KMS-11 (cell line): Measurements from ENCODE around the gene GSS.

Experiments
- H2AFZ ChIP-seq: fragments of 200-600 bp; sonication (generic); 2 replicates; pipeline ENCODE4 v1.6.1; 2016; ENCODE audit warnings: antibody characterized with exemption, mixed run types, low read depth
- H3K27ac ChIP-seq: fragments of 200-600 bp; sonication (generic); 2 replicates; pipeline ENCODE4 v1.6.1; 2016; ENCODE audit warnings: mild to moderate bottlenecking, mixed run types
- H3K27me3 ChIP-seq: fragments of 200-600 bp; sonication (generic); 2 replicates; pipeline ENCODE4 v1.6.1; 2017; ENCODE audit warnings: mild to moderate bottlenecking, low read depth, mixed run types, moderate library complexity; ENCODE audit not compliant: insufficient read depth
- H3K36me3 ChIP-seq: fragments of 200-600 bp; sonication (generic); 2 replicates; pipeline ENCODE4 v1.6.1; 2017; ENCODE audit warnings: mild to moderate bottlenecking, mixed run types; ENCODE audit not compliant: insufficient read depth
- H3K4me1 ChIP-seq: fragments of 200-600 bp; sonication (generic); 2 replicates; pipeline ENCODE4 v1.6.1; 2016; ENCODE audit warnings: mild to moderate bottlenecking, low read depth, mixed run types; ENCODE audit not compliant: poor library complexity, severe bottlenecking
- H3K4me2 ChIP-seq: fragments of 200-600 bp; sonication (generic); 2 replicates; pipeline ENCODE4 v1.7.0; 2016; ENCODE audit warnings: mild to moderate bottlenecking, mixed run types
- H3K4me3 ChIP-seq: fragments of 200-600 bp; sonication (generic); IDR thresholded peaks from 2 replicates; pipeline ENCODE4 v1.6.1; 2017; ENCODE audit warnings: low read depth, low read length, mixed read lengths; ENCODE audit not compliant: insufficient read depth
- H3K79me2 ChIP-seq: fragments of 200-600 bp; sonication (generic); 2 replicates; pipeline ENCODE4 v1.6.1; 2016; ENCODE audit warnings: low read depth, mixed run types; ENCODE audit not compliant: insufficient read depth
- H3K9ac ChIP-seq: fragments of 200-600 bp; sonication (generic); 2 replicates; pipeline ENCODE4 v1.6.1; 2016; ENCODE audit warnings: mild to moderate bottlenecking, mixed run types
- H4K20me1 ChIP-seq: fragments of 200-600 bp; sonication (generic); 2 replicates; pipeline ENCODE4 v1.6.1; 2016; ENCODE audit warnings: mild to moderate bottlenecking, mixed run types; ENCODE audit not compliant: insufficient read depth
- TF ChIP-seq, protein P1 (sequence below): fragments of 200-600 bp; sonication (generic); conservative IDR thresholded peaks from 2 replicates; pipeline ENCODE4 v1.6.1; 2017; ENCODE audit warnings: low read depth, mild to moderate bottlenecking, antibody characterized with exemption, low read length, moderate library complexity, mixed read lengths

Gene GSS

DNA sequence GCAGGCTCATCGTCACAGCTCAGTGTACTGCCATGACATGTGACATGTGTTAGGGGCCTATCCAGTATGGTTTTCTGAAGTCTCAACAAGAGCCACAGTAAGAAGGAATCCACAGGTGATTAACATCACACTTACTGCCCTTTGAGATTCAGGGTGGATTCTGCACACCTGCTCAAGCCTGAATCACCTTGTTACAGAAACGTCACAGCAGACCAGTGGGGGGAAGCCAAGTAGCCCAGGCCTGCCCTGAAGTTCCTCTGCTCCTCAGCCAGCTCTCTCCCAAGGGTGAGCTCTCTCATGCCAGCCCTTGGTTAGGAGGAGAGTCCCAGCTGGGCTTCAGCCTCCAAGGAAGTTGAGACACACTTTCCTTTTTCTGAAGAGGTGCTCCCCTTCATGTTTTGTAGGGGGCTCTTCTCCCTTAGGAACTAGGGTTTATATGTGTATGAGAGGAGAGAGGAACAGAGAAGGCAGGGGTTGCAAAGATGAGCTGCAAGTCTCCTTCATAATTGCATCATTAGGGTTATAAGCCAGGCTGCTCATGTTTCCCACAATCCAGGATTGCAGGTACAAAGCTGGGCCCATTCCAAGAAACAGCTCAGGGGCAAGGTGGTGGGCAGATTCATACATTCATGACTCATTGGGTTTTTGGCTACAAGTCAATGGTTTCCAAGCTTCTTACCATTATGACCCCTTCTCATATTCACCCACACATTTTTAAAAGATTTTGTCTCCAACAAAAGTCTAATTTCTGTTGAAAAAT, 11.6 kb downstream of the GSS start:
- Histone ChIP-seq H3K4me3 (no peak overlapping the region), H4K20me1 (no peaks in the 10 kb centered on the region), H3K79me2 (no peaks in the 10 kb centered on the region), H3K4me2 (no peak overlapping the region), H3K9ac (no peak overlapping the region), H3K27ac (no peak overlapping the region), H2AFZ (no peak overlapping the region), H3K4me1 (peaks cover 17% of the 10 kb centered on the region), H3K36me3 (no peaks in the 10 kb centered on the region), H3K27me3 (no peaks in the 10 kb centered on the region)
- TF ChIP-seq, protein P1, sequence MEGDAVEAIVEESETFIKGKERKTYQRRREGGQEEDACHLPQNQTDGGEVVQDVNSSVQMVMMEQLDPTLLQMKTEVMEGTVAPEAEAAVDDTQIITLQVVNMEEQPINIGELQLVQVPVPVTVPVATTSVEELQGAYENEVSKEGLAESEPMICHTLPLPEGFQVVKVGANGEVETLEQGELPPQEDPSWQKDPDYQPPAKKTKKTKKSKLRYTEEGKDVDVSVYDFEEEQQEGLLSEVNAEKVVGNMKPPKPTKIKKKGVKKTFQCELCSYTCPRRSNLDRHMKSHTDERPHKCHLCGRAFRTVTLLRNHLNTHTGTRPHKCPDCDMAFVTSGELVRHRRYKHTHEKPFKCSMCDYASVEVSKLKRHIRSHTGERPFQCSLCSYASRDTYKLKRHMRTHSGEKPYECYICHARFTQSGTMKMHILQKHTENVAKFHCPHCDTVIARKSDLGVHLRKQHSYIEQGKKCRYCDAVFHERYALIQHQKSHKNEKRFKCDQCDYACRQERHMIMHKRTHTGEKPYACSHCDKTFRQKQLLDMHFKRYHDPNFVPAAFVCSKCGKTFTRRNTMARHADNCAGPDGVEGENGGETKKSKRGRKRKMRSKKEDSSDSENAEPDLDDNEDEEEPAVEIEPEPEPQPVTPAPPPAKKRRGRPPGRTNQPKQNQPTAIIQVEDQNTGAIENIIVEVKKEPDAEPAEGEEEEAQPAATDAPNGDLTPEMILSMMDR = no peak

DNA sequence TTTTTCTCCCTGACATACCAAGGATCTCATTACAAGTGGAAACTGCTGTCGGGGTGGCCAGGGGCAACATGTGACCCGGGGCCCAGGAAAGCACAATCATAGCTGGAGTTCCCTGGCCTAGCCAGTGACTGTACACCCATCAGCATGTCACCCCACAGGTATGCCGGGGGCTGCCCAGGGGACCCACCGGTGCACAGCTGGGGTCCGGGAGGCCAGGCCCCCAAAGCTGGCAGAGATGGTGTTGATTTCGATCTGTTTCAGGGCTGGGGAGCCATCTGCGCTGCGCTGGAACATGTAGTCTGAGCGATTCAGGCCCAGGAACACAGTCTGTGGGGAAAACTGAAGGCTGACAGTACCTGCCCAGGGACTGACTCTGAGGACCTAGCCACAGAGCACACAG, 13.3 kb downstream of the GSS start:
- no peaks in the 10 kb centered on the region for H3K27me3 ChIP-seq
- no peak overlapping the region for H3K9ac ChIP-seq
- no peak overlapping the region for H3K27ac ChIP-seq
- no peaks in the 10 kb centered on the region for H3K36me3 ChIP-seq
- no peak overlapping the region for H3K4me3 ChIP-seq
- H3K4me1 ChIP-seq = peaks cover 17% of the 10 kb centered on the region
- no peaks in the 10 kb centered on the region for H4K20me1 ChIP-seq
- no peak overlapping the region for H3K4me2 ChIP-seq
- no peak overlapping the region for H2AFZ ChIP-seq
- TF ChIP-seq, protein P1 = no peak
- H3K79me2 ChIP-seq = no peaks in the 10 kb centered on the region

DNA sequence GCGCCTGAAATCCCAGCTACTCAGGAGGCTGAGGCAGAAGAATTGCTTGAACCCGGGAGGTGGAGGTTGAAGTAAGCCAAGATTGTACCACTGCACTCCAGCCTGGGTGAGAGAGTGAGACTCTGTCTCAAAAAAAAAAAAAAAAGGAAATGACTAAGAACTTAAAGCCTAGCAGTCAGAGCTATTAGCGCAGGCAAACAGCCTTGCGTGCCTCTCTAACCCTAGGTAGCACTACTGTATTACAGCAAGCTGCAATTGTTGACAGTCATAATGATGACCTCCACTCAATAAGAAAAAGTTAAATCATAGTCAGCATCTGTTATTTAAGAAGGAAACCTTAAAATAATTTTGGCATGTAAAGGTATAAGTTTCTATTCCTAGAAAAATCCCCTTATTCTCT, 14.4 kb downstream of the GSS start:
- Histone ChIP-seq H3K36me3 (no peaks in the 10 kb centered on the region), H3K27ac (no peak overlapping the region), H3K9ac (no peak overlapping the region), H3K4me2 (no peak overlapping the region), H3K4me1 (peaks cover 17% of the 10 kb centered on the region), H2AFZ (no peak overlapping the region), H3K27me3 (no peaks in the 10 kb centered on the region), H3K4me3 (no peak overlapping the region), H4K20me1 (no peaks in the 10 kb centered on the region), H3K79me2 (no peaks in the 10 kb centered on the region)
- TF ChIP-seq, protein P1 = no peak

DNA sequence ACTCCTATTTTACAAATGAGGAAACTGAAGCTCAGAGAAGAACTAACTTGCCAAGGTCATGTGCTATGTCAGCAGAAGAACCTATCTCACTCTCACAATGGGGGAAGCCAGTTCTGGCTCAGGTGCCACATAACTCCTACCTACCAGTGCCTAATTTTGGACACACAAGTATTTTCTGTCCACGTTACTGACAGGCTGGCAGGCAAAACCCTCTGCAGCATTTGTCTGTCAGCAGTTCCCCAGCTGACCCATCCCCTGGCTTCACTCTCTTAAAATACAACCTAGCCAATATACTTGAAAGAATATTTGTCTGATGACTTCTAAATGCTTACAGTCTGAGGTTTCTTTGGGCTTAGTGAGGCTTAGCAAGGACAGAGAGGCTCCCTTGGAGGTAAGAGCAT, 15.5 kb downstream of the GSS start:
- Histone ChIP-seq H3K36me3 (no peaks in the 10 kb centered on the region), H3K27me3 (no peaks in the 10 kb centered on the region), H2AFZ (no peak overlapping the region), H3K79me2 (no peaks in the 10 kb centered on the region), H3K4me1 (peaks cover 17% of the 10 kb centered on the region), H3K4me2 (no peak overlapping the region), H3K9ac (no peak overlapping the region), H4K20me1 (no peaks in the 10 kb centered on the region), H3K4me3 (no peak overlapping the region), H3K27ac (no peak overlapping the region)
- TF ChIP-seq, protein P1 = no peak
